HG03432 (cell line): Measurements from ENCODE around the gene ALDH4A1.
"Not testable (repeated sequence)": the region's sequence is repeated elsewhere in the genome, so short reads cannot be mapped to it uniquely, and the experiment has no call there.

Experiments used
- ATAC-seq: cut with Tn5 transposase; IDR thresholded peaks from one replicate; pipeline ENCODE4 v1.9.1; 2021; ENCODE audit warnings: mild to moderate bottlenecking, moderate library complexity; ENCODE audit not compliant: unreplicated experiment

The ALDH4A1 gene

DNA sequence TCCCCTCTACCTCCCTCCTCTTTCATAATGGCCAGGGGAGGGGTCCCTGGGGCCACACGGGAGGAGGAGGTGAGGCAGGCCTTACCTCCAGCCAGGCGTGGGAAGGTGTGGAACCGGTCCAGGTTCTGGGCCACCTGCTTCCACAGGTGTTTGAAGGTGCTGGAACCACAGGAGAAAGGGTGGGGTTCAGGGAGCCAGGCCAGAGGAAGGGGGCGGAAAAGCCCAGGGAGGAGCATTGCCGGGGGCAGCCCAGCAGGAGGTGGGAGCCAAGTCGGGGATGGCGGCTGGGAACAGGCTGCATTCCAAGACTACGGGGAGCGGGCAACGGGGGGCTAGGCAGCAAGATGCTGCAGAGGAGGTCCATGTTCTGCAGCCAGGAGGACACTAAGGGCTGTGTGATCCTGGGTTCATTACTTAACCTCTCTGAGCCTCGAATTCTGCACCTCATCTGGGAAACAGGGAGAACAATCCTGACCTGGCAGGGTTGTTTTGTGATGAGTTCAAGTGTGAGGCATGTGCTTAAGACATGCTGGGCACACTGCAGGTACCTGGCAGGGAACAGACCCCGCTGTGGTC, 23.1 kb downstream of the ALDH4A1 start:
- no peak for ATAC-seq

DNA sequence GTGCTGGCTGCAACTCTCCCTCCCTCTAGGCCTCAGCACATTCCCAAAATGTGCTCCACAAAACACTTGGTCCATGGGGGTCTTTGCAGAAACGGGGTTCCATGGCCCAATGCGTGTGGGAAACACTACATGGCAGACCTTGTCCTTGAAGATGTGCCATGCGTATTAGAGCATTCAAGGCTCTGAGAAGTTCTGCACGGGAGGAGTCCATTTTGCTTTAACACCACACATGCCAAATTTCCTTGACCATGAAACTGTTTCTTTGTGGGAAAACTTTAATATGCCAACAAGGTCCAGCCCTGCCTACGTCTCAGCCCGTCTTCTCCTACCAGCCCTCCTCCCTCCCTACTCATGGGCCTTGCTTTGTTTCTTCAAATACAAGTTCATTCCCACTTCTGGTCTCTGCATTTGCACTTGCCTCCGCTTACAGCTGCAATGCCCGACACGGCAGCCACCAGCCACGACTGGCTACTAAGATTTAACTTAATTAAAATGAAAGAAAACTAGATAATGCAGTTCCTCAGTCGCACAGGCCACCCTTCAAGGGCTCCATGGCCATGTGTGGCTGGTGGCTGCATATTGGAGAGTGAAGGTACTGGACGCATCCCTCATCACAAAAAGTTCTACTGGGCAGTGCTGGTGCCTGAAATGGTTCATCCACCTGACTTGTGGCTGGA, 23.7 kb downstream of the ALDH4A1 start:
- ATAC-seq = no peak

DNA sequence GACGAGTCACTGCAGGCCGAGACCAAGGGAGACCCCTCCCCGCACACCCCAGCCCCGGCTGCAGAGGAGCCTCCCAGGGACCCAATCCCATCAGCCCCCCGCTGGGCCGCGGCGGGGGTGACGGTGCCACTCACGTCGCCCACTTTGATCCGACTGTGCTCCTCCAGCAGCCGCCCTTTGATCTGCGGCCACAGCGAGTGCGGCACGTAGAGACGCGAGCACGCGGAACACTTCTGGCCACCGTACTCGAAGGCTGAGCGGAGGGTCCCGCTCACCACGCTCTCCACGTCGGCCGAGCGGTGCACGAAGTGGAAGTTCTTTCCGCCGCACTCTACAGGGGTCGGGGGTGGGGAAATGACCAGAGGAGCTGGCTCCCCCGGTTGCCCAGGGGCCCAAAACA, 25.1 kb downstream of the ALDH4A1 start:
- no peak for ATAC-seq

DNA sequence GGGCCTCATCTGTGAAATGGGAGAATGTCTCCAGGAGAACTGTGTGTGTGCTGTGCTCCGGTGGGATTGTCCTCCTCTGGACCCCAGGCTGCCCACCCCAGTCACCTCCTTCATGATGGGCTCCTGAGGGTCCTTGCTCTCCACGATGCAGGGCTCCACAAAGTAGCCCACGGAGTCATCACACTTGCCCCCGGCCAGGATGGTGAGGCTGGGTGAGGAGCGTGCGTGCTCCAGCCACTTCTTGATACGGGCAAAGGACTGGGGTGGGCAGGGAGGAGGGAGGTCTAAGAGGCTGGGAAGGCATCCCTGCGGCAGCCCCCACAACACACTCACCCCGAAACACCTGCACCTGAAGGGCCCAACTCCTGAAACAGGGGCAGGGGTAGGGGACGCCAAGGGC, 26.1 kb downstream of the ALDH4A1 start:
- no peak for ATAC-seq

DNA sequence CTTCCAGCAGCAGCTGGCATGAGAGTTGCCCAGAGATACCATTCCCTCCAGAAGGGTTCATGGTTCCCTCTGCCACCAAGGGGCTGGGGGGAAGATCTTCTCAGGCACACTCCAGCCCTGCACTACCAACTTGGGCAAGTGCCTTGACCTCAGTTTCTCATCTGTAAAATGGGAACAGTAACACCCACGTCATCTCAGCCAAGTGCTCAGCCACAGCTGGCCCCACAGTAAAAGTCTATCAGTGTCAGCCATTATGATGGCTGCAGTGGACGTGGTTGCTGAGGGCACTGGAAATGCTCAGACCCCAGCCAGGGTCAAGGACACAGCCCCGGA, 26.6 kb downstream of the ALDH4A1 start:
- no peak for ATAC-seq

DNA sequence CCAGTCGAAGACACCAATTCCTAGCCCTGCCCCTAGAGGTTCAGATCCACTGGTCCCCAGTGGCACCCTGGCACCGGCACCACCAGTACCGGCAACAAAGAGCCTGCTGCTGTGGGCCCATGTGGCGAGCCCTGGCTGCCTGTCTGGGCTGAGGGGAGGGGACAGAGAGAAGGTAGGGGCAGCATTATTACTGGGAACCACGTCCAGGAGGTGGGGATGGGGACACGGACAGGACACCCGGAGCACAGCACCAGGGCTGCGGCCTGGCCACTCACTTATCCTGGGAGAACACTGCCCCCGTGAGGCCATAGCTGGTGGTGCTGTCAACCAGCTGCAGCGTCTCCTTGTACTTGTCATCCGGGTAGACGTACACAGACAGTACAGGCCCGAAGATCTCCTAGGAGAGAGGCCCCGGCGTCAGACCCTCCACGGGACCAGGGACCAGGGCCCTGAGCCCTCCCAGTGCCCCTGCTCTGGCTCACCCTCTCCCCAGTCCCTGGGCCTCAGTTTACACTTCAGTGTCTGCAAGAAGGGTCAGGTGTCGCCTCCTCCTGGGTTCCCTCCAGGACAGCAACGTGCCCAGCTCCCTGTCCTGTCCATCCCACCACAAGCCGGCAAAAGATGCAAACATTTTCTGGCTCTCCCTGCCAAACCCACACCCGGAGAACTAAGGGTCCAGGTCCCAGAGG, 27.1 kb downstream of the ALDH4A1 start:
- ATAC-seq = no peak

DNA sequence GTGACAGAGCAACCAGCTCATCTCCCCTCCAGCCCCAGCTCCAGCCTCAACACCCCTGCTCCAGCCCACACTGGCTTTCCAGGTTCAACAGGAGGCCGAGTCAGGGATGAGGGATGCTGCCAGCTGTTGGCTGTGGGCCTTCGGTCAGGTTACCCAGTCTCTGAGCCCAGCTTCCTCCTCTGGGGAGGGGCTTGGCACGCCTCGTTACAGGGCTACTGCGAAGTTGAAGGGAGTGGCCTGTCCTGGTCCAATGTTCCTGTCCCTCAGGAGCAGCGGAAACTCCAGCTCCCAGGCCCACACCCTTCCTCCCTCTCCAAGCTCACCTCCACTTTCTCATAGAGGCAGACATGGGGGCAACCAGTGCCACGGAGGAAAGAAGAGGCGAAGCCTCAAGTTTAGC, 27.8 kb downstream of the ALDH4A1 start:
- ATAC-seq = no peak

DNA sequence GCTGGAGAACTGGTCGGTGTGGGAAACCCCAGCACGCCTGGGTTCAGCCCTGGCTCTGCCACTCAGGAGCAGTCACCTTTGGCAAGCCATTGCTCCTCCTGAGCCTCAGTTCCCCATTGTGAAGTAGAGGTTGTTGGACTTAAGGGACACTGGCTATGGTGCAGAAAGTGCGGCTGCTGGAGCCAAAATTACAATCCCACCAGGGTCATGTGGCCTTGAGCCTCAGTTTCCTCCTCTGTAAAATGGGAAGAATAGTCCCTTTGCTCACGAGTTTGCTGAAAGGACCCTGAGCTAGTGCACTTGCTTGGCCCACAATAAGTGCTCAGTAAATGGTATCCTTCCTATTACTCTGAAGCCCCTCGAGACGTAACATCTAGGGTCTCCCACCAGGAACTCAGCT, 28.3 kb downstream of the ALDH4A1 start:
- ATAC-seq = no peak

DNA sequence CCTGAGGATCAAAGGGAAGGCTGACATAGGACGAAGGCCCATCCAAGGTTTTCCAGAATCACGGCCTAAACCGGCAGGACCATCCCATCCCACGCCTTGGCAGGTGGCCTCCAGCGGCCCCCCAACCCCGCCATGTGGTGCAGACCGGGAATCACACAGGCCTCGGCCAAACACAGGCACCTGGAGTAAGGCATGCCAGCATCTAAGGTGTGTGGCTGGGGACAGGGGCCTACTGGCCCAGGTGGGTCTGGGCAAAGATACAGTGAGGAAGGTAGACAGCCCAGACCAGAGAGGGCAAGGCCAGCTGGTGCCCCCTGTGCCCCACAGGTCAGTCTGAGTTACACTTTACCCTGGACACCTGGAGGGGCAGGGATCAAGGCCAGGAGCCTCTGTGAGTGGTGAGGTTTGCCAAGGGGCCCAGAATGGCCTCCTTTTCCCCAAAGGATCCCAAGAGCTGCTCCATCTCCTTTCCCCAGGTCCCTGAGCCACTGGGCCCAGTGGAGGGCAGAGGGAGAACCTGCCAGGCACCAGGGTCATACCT, 30.2 kb downstream of the ALDH4A1 start:
- no peak for ATAC-seq

DNA sequence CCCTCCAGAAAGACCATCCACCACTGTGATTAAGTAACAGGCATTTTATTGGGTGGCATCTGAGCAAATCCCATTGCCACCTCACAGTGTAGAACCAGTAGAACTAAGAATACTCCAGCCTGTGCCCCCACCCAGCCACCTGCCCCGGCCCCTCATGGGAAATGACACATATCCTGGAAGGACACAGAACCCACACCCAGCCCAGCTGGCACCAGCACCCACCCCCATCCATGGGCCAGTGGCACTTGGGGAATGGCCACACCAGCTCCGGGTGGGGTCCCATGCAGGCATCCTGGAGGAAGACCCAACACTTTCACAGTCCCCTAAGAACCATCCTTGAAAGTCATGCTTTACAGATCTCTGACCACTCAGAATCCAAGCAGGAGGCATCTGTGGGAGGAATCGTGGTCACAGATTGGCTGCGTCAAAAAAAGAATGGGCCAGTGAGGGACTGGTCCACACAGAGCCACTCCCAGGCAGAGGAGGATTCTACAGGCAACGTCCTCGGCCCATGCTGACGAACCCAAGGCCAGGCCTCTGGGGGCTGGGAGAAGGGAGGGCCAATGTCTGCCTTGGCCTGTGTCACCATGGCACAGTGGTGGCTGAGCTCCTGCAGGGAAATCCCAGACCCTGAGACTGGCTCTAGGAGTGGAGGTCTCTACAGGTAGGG, 30.8 kb downstream of the ALDH4A1 start:
- ATAC-seq = no peak

DNA sequence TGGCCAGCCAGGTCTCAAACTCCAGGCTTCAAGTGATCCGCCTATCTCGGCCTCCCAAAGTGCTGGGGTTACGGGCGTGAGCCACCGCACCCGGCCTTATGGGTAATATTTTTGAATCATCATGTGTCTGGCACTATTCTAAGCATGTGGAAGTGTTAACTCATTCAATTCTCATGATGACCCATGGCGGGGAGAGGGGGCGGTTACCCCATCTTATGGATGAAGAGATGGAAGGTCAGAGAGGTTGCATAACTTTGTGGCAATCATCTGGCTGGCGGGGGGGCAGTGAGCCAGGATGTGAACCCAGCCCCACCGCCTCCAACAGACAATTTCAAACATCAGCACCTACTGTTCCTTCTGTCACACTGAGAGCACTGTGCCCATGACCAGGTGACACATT, 31.4 kb downstream of the ALDH4A1 start:
- no peak for ATAC-seq

DNA sequence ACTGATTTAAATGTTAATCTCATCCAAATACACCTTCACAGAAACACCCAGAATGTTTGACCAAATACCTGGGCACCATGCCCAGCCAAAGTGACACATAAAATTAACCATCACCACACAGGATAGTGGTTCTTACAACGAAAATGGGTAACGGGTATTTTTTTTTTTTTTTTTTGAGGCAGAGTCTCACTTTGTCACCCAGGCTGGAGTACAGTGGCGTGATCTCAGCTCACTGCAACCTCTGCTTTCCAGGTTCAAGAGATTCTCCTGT, 31.8 kb downstream of the ALDH4A1 start:
- ATAC-seq = not testable (repeated sequence)

DNA sequence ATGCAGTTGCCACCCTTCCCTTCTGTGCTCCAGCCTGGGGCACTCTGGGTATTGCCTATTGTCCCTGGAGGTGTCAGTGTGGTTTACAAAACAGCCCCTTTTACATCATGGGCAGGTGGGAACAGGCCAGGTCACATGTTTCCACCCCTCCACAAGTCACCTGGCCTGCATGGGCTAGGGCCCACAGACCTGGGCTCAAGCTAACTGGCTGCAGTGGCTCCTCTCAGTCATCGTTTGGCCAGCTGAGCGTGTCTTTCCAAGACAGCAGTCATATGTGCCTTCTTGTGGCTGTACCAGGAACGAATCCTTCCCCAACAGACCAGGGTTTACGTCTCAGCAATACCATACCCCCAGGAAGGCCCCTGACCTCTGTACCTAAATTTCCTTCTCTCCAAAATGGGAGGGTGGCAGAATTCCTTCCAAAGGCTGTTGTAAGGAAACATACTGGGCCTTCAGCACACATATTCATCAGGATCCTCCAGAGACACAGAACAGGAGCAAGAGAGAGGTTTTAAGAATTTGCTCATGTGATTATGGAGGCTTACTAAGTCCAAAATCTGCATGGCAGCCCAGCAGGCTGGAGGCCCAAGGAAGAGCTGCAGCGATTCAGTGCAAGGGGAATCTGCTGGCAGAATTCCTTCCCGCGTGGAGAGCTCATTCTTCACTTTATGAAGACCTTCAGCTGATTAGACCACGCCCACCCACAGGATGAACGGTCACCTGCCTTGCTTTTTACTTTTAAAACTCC, 32.3 kb downstream of the ALDH4A1 start:
- no peak for ATAC-seq

DNA sequence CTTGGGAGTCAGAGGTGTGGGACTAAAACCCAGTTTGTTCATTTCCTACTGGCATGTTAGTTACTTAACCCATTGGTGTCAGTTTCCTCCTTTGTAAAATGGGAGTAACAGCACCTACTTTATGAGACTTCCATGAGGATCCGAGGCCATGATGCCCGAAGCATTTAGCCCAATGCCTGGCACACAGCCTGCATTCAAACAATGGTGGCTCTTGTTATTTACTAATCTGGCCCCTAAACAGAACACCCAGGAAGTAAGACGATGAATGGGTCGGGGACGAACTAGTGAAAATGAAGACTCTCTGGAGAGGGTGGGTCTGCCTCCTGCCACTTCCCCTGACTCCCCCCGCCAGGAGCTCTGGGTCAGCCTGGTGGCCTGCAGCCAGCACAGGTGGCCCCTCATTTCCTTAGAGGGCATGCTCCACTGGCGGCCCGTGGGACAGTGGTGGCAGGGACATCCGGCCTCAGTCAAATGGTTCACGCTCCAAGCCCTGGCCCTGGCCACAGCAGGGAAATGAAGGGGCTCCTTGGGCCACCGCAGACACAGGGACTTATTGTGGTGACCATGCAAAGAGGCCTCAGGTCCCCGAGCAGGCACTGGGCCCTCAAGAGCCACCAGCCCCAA, 33.4 kb downstream of the ALDH4A1 start:
- ATAC-seq = no peak

DNA sequence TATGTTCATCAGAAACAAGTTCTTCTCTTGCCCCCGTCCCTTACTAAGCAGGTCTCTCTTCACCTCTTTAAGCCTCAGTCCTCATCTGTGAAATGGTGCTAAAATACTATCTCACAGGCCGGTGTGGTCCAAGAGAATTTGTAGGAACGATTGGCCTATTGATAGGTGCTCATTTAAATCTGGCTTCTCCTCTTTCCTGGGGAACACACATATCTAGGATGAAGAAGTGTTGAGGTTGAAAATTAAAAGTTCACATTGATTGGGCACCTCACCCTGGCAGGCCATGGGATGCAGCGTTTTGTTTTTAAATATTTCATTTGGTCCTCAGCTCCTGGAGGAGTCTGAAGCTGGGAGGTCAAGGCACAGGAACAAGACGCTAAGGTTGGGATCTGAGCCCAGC, 34.0 kb downstream of the ALDH4A1 start:
- ATAC-seq = no peak

DNA sequence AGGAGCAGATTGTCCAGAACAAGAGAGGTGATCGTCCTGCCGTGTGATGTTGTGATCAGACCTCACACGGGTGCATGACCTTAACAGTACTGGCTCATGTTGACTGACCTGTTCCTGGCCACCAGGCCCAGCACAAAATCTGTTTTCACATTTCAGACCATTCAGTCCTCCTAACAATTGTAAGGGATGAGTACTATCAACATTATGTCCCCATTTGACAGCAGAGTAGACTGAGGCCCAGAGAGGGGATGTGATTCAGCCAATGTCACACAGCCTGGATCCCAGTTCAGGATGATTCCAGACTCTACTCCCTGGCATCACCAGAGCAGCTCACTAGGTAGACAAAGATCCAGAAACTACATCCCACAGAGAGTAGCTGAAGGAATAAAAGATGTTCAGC, 35.5 kb downstream of the ALDH4A1 start:
- no peak for ATAC-seq

DNA sequence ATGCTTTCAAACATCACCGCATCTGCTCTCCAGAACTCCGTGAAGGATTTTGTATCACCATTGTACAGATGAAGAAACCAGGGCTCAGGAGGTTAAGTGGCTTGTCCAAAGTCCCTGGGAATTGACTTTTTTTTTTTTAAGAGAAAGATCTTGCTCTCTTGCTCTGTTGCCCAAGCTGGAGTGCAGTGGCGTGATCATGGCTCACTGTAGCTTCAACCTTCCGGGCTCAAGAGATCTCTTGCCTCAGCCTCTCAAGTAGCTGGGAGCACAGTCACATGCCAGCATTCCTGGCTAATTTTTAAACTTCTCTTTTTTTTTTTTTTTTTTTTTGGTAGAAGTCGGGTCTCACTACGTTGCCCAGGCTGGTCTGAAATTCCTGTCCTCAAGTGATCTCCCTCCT, 36.0 kb downstream of the ALDH4A1 start:
- no peak for ATAC-seq

DNA sequence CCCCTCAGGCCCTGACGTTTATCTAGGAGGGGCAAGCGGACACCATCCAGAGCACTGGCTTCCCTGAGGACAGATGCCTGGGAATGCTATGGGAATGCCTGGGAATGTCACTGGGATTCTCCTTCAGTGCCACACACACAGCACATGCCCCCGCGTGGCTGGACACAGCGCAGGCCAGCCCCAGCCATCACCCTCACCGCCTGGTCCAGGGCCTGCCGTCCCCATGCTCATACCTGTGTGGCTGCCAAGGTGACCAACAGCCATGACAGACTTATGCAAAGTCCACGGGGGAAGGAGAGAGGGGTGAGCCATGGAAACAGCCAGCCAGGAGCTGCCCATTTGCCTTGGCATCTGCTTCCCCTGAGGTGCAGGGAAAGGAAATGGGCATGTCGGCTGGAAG, 37.2 kb downstream of the ALDH4A1 start:
- no peak for ATAC-seq

DNA sequence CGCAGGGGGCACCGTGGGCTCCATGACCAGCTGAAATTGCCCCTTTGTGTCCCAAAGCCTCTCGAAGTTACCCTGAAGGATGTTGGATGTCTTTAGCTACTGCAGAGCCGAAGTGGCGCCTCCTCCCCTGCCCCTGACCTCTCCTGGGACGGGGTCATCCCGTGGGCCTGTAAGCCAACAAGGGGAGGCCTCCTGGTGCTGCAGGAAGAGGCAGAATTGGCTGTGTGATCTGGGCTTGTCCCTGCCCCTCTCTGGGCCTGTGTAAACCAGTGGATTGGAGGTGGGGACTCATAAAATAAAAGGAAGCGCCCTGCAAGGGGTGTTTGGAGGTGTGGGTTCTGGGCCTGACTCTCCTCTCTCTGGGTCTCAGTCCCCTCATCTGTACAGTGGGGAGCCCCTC, 40.8 kb downstream of the ALDH4A1 start:
- no peak for ATAC-seq

DNA sequence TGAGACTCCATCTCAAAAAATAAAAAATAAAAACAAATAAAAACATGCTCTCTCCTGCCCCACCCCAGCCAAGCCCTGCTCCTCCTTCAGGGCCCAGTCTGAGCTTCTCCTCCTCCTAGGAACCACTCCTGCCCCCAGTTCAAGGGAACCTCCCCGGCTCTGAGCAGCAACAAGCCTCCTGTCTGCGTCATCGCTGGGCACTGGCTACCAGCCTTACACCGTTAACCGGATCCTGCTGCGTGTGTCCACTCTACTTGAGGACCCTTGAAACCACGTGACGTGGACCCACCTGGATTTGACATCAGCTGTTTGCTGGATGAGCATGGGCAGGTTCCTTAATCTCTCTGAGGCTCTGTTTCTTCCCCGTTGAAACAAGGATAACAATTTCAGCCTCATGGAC, 41.3 kb downstream of the ALDH4A1 start:
- ATAC-seq = no peak

DNA sequence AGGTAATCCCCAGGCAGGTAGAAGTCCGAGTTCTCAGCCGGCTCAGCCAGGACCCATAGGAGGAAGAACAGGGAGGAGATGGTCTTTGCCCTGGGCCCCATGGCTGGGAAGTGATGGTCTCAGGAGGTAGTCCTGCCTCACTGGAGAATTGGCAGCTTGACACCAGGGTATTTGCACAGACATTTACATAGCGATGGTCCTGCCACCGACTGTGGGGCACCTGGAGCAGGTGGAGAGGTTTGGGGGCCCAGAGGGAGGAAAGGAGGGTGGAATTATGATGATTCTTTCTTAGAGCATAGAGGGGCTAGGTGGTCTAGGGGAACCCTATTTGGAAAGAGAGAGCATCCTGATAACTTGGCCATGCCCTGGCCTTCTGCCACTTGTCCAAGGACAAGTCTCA, 42.8 kb downstream of the ALDH4A1 start, which contains the start of gene TAS1R2:
Gene TAS1R2 (minus strand): TSS at position 101 of the 400 bp plus-strand sequence. CDS start 0 bp downstream, at position 101.
- ATAC-seq = no peak
